ENCODE measurements around the gene NOC2L.
"Not testable (repeated sequence)": the region's sequence is repeated elsewhere in the genome, so short reads cannot be mapped to it uniquely, and the experiment has no call there.

The NOC2L gene

GRCh38 chr1:963746-964525 is 4.9 kb upstream of the NOC2L start:
- FAIRE-seq (no peak), DNase-seq (ENCODE audit: insufficient read length, low spot score) (no peak)

- FAIRE-seq, result no peak
- DNase-seq (ENCODE audit: insufficient read length, low spot score), result no peak
Observed at GRCh38 chr1:963301-963651, 4.2 kb upstream of the NOC2L start.

- DNase-seq (ENCODE audit: insufficient read length, low spot score) (no peak), FAIRE-seq (no peak)
Observed at GRCh38 chr1:962381-963300, 3.6 kb upstream of the NOC2L start.

GRCh38 chr1:961132-961669 is 2.1 kb upstream of the NOC2L start:
- DNase-seq (ENCODE audit: insufficient read length, low spot score) (no peak), FAIRE-seq (no peak)

GRCh38 chr1:960363-961131 is 1.5 kb upstream of the NOC2L start, which contains the start of gene KLHL17:
Gene KLHL17 (plus strand): TSS chr1:960584. CDS start chr1:960694, 110 bp downstream.
- no peak for FAIRE-seq

GRCh38 chr1:959731-960362 is 791 bp upstream of the NOC2L start:
- DNase-seq (ENCODE audit: insufficient read length, low spot score) (no peak), FAIRE-seq (no peak)

More at GRCh38 chr1:960363-961131, 1.5 kb upstream of the NOC2L start, which contains the start of gene KLHL17:
- DNase-seq (ENCODE audit: insufficient read length, low spot score), result no peak

- FAIRE-seq, result no peak
Observed at GRCh38 chr1:956636-957035, 2.4 kb downstream of the NOC2L start.

GRCh38 chr1:955474-955873 is 3.6 kb downstream of the NOC2L start:
- no peak for DNase-seq (ENCODE audit: insufficient read length, low spot score)
- FAIRE-seq, result no peak

More at GRCh38 chr1:956636-957035, 2.4 kb downstream of the NOC2L start:
- no peak for DNase-seq (ENCODE audit: insufficient read length, low spot score)

GRCh38 chr1:954927-955326 is 4.1 kb downstream of the NOC2L start:
- FAIRE-seq, result no peak
- no peak for DNase-seq (ENCODE audit: insufficient read length, low spot score)

GRCh38 chr1:953524-954320 is 5.3 kb downstream of the NOC2L start:
- no peak for FAIRE-seq
- DNase-seq (ENCODE audit: insufficient read length, low spot score), result no peak

GRCh38 chr1:952603-953002 is 6.5 kb downstream of the NOC2L start:
- FAIRE-seq (no peak), DNase-seq (ENCODE audit: insufficient read length, low spot score) (no peak)

- DNase-seq (ENCODE audit: insufficient read length, low spot score), result no peak
- FAIRE-seq, result no peak
Observed at GRCh38 chr1:952201-952600, 6.9 kb downstream of the NOC2L start.

GRCh38 chr1:951364-951763 is 7.7 kb downstream of the NOC2L start:
- no peak for FAIRE-seq

GRCh38 chr1:950881-951280 is 8.2 kb downstream of the NOC2L start:
- no peak for FAIRE-seq
- DNase-seq (ENCODE audit: insufficient read length, low spot score), result no peak

More at GRCh38 chr1:951364-951763, 7.7 kb downstream of the NOC2L start:
- DNase-seq (ENCODE audit: insufficient read length, low spot score), result no peak

GRCh38 chr1:950268-950667 is 8.8 kb downstream of the NOC2L start:
- FAIRE-seq (peak; percentile 92), DNase-seq (ENCODE audit: insufficient read length, low spot score) (no peak)

GRCh38 chr1:947958-948357 is 11.1 kb downstream of the NOC2L start:
- FAIRE-seq (no peak), DNase-seq (ENCODE audit: insufficient read length, low spot score) (no peak)

GRCh38 chr1:946811-947210 is 12.2 kb downstream of the NOC2L start:
- not testable (repeated sequence) for FAIRE-seq; DNase-seq (ENCODE audit: insufficient read length, low spot score)

GRCh38 chr1:945688-946556 is 13.1 kb downstream of the NOC2L start:
- DNase-seq (ENCODE audit: insufficient read length, low spot score) (no peak), FAIRE-seq (no peak)

All from HTR-8/SVneo (cell line).